Ramos (cell line): ENCODE data around the gene QSER1.
"Not testable (repeated sequence)": the region's sequence is repeated elsewhere in the genome, so short reads cannot be mapped to it uniquely, and the experiment has no call there.

Source experiments
- in situ Hi-C: fragments of 300-500 bp; cut with MboI; formaldehyde crosslinking; loops from one replicate; pipeline ENCODE4 v1.14.3; 2022; ENCODE audit warnings: low sequenced_read_pairs; ENCODE audit not compliant: unreplicated experiment

Gene QSER1

GRCh38 chr11:32892355-32893092, at the start of gene QSER1:
QSER1 (plus strand) TSS chr11:32892811; CDS start chr11:32893126, 315 bp downstream.
- in situ Hi-C loops, result no loop called here

- in situ Hi-C loops, result no loop called here
These were observed 49.1 kb upstream of the QSER1 start for GRCh38 chr11:32843544-32843943.

GRCh38 chr11:32847511-32847910, 45.1 kb upstream of the QSER1 start:
- in situ Hi-C loops, result no loop called here

- in situ Hi-C loops, result no loop called here
These were observed 42.9 kb upstream of the QSER1 start for GRCh38 chr11:32849761-32850160.

GRCh38 chr11:32851251-32851650, 41.4 kb upstream of the QSER1 start:
- in situ Hi-C loops, result no loop called here

GRCh38 chr11:32852207-32852606, 40.4 kb upstream of the QSER1 start:
- in situ Hi-C loops, result no loop called here

GRCh38 chr11:32855601-32856000, 37.0 kb upstream of the QSER1 start:
- in situ Hi-C loops, result no loop called here

- in situ Hi-C loops, result no loop called here
These were observed 33.9 kb upstream of the QSER1 start for GRCh38 chr11:32858731-32859130.

- in situ Hi-C loops, result no loop called here
These were observed 30.6 kb upstream of the QSER1 start for GRCh38 chr11:32861850-32862577.

GRCh38 chr11:32864555-32864954, 28.1 kb upstream of the QSER1 start:
- in situ Hi-C loops, result no loop called here

- in situ Hi-C loops, result not testable (repeated sequence)
These were observed 23.9 kb upstream of the QSER1 start for GRCh38 chr11:32868752-32869151.

- in situ Hi-C loops, result no loop called here
These were observed 21.9 kb upstream of the QSER1 start for GRCh38 chr11:32870676-32871075.

GRCh38 chr11:32874132-32874531, 18.5 kb upstream of the QSER1 start:
- in situ Hi-C loops, result no loop called here

GRCh38 chr11:32881286-32881685, 11.3 kb upstream of the QSER1 start:
- in situ Hi-C loops, result no loop called here

- in situ Hi-C loops, result no loop called here
These were observed 9.2 kb upstream of the QSER1 start for GRCh38 chr11:32883421-32883820.

GRCh38 chr11:32884023-32884422, 8.6 kb upstream of the QSER1 start:
- in situ Hi-C loops, result no loop called here

GRCh38 chr11:32884770-32885384, 7.7 kb upstream of the QSER1 start:
- in situ Hi-C loops, result no loop called here

GRCh38 chr11:32885556-32885955, 7.1 kb upstream of the QSER1 start:
- in situ Hi-C loops, result no loop called here

GRCh38 chr11:32886180-32886579, 6.4 kb upstream of the QSER1 start:
- in situ Hi-C loops, result no loop called here

- in situ Hi-C loops, result not testable (repeated sequence)
These were observed 4.8 kb upstream of the QSER1 start for GRCh38 chr11:32887707-32888383.

GRCh38 chr11:32888384-32888710, 4.3 kb upstream of the QSER1 start:
- in situ Hi-C loops, result not testable (repeated sequence)
